Tibial nerve (tissue), 4 donors: ENCODE measurements around the gene RPS6KB1. TPM values are rescaled to one million over a fixed set of nuclear protein-coding genes. Genes with fewer than 3 reads are reported as not detected.
"Not testable (repeated sequence)": the region's sequence is repeated elsewhere in the genome, so short reads cannot be mapped to it uniquely, and the experiment has no call there.

ENCODE experiments used
- DNase-seq, 2 donors: peaks; one replicate each; pipeline ENCODE4 v3.0.0-alpha.2; 2019; ENCODE audit warnings: low spot score in 2 of 2
- H3K27ac ChIP-seq, 4 donors: fragments of 200-600 bp; sonication (generic) in 3 of 4; one replicate each; pipeline ENCODE4 v1.5.1; 2017 to 2019; ENCODE audit warnings: mild to moderate bottlenecking in 1 of 4
- H3K27me3 ChIP-seq, 2 donors: fragments of 200-600 bp; sonication (generic) in 1 of 2; one replicate each; pipeline versions ENCODE4 v1.5.1 to v1.6.0; 2017 to 2019
- H3K36me3 ChIP-seq, 3 donors: fragments of 200-600 bp; sonication (generic); one replicate each; pipeline ENCODE4 v1.5.1; 2018 to 2019
- H3K4me1 ChIP-seq, 4 donors: fragments of 200-600 bp; sonication (generic) in 3 of 4; one replicate each; pipeline ENCODE4 v1.5.1; 2017 to 2019
- H3K4me3 ChIP-seq, 4 donors: fragments of 200-600 bp; sonication (generic) in 3 of 4; one replicate each; pipeline ENCODE4 v1.5.1; 2017 to 2019; ENCODE audit warnings: mild to moderate bottlenecking in 1 of 4, moderate library complexity in 1 of 4
- H3K9me3 ChIP-seq, 4 donors: fragments of 200-600 bp; sonication (generic) in 3 of 4; one replicate each; pipeline ENCODE4 v1.5.1; 2017 to 2019
- CTCF ChIP-seq, 5 experiments: fragments of 200-600 bp in 3 of 5; fragments of 450-650 bp in 2 of 5; sonication (generic) in 3 of 5; IDR thresholded peaks; one replicate each; pipeline ENCODE4 v1.5.1; 2016 to 2019; ENCODE audit warnings: antibody characterized with exemption in 5 of 5, mild to moderate bottlenecking in 3 of 5, moderate library complexity in 2 of 5
- EP300 ChIP-seq, 2 donors: sonication (generic); formaldehyde crosslinking; IDR thresholded peaks; one replicate each; pipeline ENCODE4 v1.6.1; 2017; ENCODE audit warnings: antibody characterized with exemption in 2 of 2, mild to moderate bottlenecking in 1 of 2
- POLR2A ChIP-seq, 2 donors: fragments of 450-650 bp; IDR thresholded peaks; one replicate each; pipeline ENCODE4 v1.6.1; 2017; ENCODE audit warnings: antibody characterized with exemption in 2 of 2, mild to moderate bottlenecking in 2 of 2, moderate library complexity in 2 of 2
- WGBS, 2 donors: methylation state at CpG; one replicate each; pipeline ENCODE4 v1.1.5; 2018; 5-methylcytosine and 5-hydroxymethylcytosine counted together
- total RNA-seq, 4 donors: library from RNA; depleted of rRNA; stranded (reverse); fragments of >200 nt; gene quantifications; one replicate each; pipeline ENCODE4 v1.1.0, GENCODE V29; 2016

The RPS6KB1 gene
- total RNA-seq, 4 donors from 2014 or later, result 33.6 to 48.3 (median 43.2) TPM

DNA sequence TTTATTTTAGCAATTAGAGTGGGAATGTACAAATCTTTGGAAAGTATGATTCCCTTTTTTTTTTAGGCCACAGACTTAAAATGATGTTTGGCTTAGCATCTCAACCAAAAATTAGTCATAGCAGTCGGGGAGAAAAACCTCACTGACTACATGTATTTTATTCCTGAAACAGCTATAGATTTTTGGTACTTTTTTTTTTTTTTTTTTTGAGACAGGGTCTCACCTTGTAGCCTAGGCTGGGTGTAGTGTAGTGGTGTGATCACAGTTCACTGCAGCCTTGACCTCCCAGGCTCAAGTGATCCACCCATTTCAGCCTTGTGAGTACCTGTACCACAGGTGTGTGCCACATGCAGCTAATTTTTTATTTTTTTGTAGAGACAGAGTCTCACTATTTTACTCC, 48.2 kb downstream of the RPS6KB1 start:
- no peaks in the 10 kb centered on the region for H3K4me1 ChIP-seq
- H3K27me3 ChIP-seq, result no peaks in the 10 kb centered on the region
- H3K9me3 ChIP-seq, result no peaks in the 10 kb centered on the region
- no peak for TF ChIP-seq POLR2A (IDR thresholded peaks at IDR 0.05)
- TF ChIP-seq CTCF (IDR thresholded peaks at IDR 0.05), result no peak
- TF ChIP-seq EP300 (IDR thresholded peaks at IDR 0.05), result no peak
- DNase-seq, result no peak
- H3K36me3 ChIP-seq, result peaks cover 0 to 92% (median 8%) of the 10 kb centered on the region in 3 donors
- H3K27ac ChIP-seq, result no peak overlapping the region
- 90 to 91% methylated on average over 1 of the region's 1 CpG for WGBS, 2 donors
- H3K4me3 ChIP-seq, result no peak overlapping the region

DNA sequence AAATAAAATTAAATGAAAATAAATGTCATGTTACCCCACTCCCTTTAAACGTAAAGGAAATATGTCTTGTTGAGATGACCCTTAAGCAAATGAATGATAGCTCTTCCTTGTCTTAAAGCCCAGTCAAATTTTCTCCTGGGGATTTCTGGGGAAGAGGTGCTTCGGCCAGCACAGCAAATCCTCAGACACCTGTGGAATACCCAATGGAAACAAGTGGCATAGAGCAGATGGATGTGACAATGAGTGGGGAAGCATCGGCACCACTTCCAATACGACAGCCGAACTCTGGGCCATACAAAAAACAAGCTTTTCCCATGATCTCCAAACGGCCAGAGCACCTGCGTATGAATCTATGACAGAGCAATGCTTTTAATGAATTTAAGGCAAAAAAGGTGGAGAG, 53.5 kb downstream of the RPS6KB1 start:
- peaks cover 3 to 77% (median 8%) of the 10 kb centered on the region in 3 donors for H3K36me3 ChIP-seq
- H3K27me3 ChIP-seq, H3K4me1 ChIP-seq, DNase-seq, H3K27ac ChIP-seq, H3K9me3 ChIP-seq, H3K4me3 ChIP-seq: not testable (repeated sequence)
- 84 to 89% methylated on average over 7 of the region's 7 CpGs for WGBS, 2 donors

DNA sequence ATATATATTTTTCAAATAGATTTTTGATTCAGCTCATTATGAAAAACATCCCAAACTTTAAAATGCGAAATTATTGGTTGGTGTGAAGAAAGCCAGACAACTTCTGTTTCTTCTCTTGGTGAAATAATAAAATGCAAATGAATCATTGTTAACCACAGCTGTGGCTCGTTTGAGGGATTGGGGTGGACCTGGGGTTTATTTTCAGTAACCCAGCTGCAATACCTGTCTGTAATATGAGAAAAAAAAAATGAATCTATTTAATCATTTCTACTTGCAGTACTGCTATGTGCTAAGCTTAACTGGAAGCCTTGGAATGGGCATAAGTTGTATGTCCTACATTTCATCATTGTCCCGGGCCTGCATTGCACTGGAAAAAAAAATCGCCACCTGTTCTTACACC, 54.4 kb downstream of the RPS6KB1 start:
- not testable (repeated sequence) for H3K4me1 ChIP-seq, H3K4me3 ChIP-seq, H3K27me3 ChIP-seq, DNase-seq, H3K27ac ChIP-seq, H3K9me3 ChIP-seq
- H3K36me3 ChIP-seq, result peaks cover 3 to 74% (median 8%) of the 10 kb centered on the region in 3 donors
- 77 to 79% methylated on average over 4 of the region's 4 CpGs for WGBS, 2 donors

DNA sequence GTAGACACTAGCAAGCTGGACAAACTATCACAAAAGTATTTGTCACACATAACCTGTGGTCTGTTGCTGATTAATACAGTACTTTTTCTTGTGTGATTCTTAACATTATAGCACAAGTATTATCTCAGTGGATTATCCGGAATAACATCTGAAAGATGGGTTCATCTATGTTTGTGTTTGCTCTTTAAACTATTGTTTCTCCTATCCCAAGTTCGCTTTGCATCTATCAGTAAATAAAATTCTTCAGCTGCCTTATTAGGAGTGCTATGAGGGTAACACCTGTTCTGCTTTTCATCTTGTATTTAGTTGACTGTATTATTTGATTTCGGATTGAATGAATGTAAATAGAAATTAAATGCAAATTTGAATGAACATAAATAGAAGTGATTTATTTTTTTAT, 57.1 kb downstream of the RPS6KB1 start:
- no peak overlapping the region for H3K4me3 ChIP-seq
- TF ChIP-seq EP300 (IDR thresholded peaks at IDR 0.05), result no peak
- TF ChIP-seq CTCF (IDR thresholded peaks at IDR 0.05), result no peak
- no peaks in the 10 kb centered on the region for H3K4me1 ChIP-seq
- H3K9me3 ChIP-seq, result no peaks in the 10 kb centered on the region
- DNase-seq, result no peak
- 89 to 92% methylated on average over 3 of the region's 3 CpGs for WGBS, 2 donors
- peaks cover 3 to 49% (median 8%) of the 10 kb centered on the region in 3 donors for H3K36me3 ChIP-seq
- no peak overlapping the region for H3K27ac ChIP-seq
- no peaks in the 10 kb centered on the region for H3K27me3 ChIP-seq

- TF ChIP-seq CTCF (IDR thresholded peaks at IDR 0.05) (no peak), EP300 (IDR thresholded peaks at IDR 0.05) (no peak), POLR2A (IDR thresholded peaks at IDR 0.05) (no peak)
- peaks cover 0 to 57% (median 0%) of the 10 kb centered on the region in 3 donors for H3K36me3 ChIP-seq
- no peaks in the 10 kb centered on the region for H3K27me3 ChIP-seq
- no peaks in the 10 kb centered on the region for H3K4me1 ChIP-seq
- no peak for DNase-seq
- H3K4me3 ChIP-seq, result no peak overlapping the region
- H3K27ac ChIP-seq, result no peak overlapping the region
- H3K9me3 ChIP-seq, result no peaks in the 10 kb centered on the region
- 81 to 85% methylated on average over 3 of the region's 3 CpGs for WGBS, 2 donors
Measured at GRCh38 chr17:59954856-59955255, 61.9 kb downstream of the RPS6KB1 start.

GRCh38 chr17:59959574-59959973, 66.7 kb downstream of the RPS6KB1 start:
- H3K27me3 ChIP-seq, DNase-seq, H3K27ac ChIP-seq, H3K9me3 ChIP-seq, H3K4me3 ChIP-seq: not testable (repeated sequence)
- 94 to 95% methylated on average over 8 of the region's 8 CpGs for WGBS, 2 donors
- Histone ChIP-seq H3K4me1 (peaks cover 5 to 12% (median 11%) of the 10 kb centered on the region in 4 donors), H3K36me3 (peaks cover 0 to 46% (median 0%) of the 10 kb centered on the region in 3 donors)

GRCh38 chr17:59962739-59963318, 69.9 kb downstream of the RPS6KB1 start:
- no peak for DNase-seq
- peaks cover 0 to 19% (median 0%) of the 10 kb centered on the region in 3 donors for H3K36me3 ChIP-seq
- peaks cover 5 to 18% (median 11%) of the 10 kb centered on the region in 4 donors for H3K4me1 ChIP-seq
- H3K27ac ChIP-seq, result no peak overlapping the region
- no peaks in the 10 kb centered on the region for H3K9me3 ChIP-seq
- H3K27me3 ChIP-seq, result no peaks in the 10 kb centered on the region
- H3K4me3 ChIP-seq, result no peak overlapping the region
- no peak for TF ChIP-seq CTCF (IDR thresholded peaks at IDR 0.05)
- TF ChIP-seq EP300 (IDR thresholded peaks at IDR 0.05), result no peak
- no peak for TF ChIP-seq POLR2A (IDR thresholded peaks at IDR 0.05)
- 88 to 89% methylated on average over 6 of the region's 6 CpGs for WGBS, 2 donors
